Esophagus muscularis mucosa (tissue), 4 donors: ENCODE measurements around the gene SYNDIG1. TPM values are rescaled to one million over a fixed set of nuclear protein-coding genes. Genes with fewer than 3 reads are reported as not detected.

Experiments used
- DNase-seq: peaks from one replicate; pipeline ENCODE4 v3.0.0-alpha.2; 2017; ENCODE audit errors: extremely low spot score
- H3K27ac ChIP-seq, 4 donors: fragments of 200-600 bp; sonication (generic); replicated peaks in 1 of 4; 1 replicate in 3 of 4; 2 replicates in 1 of 4; pipeline ENCODE4 v1.5.1; 2016 to 2019; ENCODE audit warnings: mild to moderate bottlenecking in 1 of 4
- H3K27me3 ChIP-seq, 4 donors: fragments of 200-600 bp; sonication (generic); one replicate each; pipeline versions ENCODE4 v1.5.1 to v1.6.0; 2016 to 2019
- H3K36me3 ChIP-seq, 4 donors: fragments of 200-600 bp; sonication (generic); one replicate each; pipeline ENCODE4 v1.5.1; 2016 to 2019
- H3K4me1 ChIP-seq, 4 donors: fragments of 200-600 bp; sonication (generic); one replicate each; pipeline ENCODE4 v1.5.1; 2016 to 2019
- H3K4me3 ChIP-seq, 4 donors: fragments of 200-600 bp; sonication (generic); 1 replicate in 2 of 4; 2 replicates in 2 of 4; pipeline ENCODE4 v1.5.1; 2016 to 2019; ENCODE audit warnings: mild to moderate bottlenecking in 4 of 4, moderate library complexity in 1 of 4
- H3K9me3 ChIP-seq, 4 donors: fragments of 200-600 bp; sonication (generic); 1 replicate in 3 of 4; 2 replicates in 1 of 4; pipeline ENCODE4 v1.5.1; 2016 to 2019
- EP300 ChIP-seq: sonication (generic); formaldehyde crosslinking; IDR thresholded peaks from one replicate; pipeline ENCODE4 v1.6.1; 2017; ENCODE audit warnings: antibody characterized with exemption
- POLR2A ChIP-seq: fragments of 450-650 bp; IDR thresholded peaks from one replicate; pipeline ENCODE4 v1.6.1; 2017; ENCODE audit warnings: antibody characterized with exemption, moderate library complexity, mild to moderate bottlenecking, low read depth
- POLR2AphosphoS5 ChIP-seq, 2 donors: sonication (generic); formaldehyde crosslinking; IDR thresholded peaks; one replicate each; pipeline ENCODE4 v1.6.1; 2017; ENCODE audit warnings: antibody characterized with exemption in 2 of 2
- WGBS: methylation state at CpG from one replicate; pipeline ENCODE4 v1.1.5; 2018; 5-methylcytosine and 5-hydroxymethylcytosine counted together
- intact Hi-C: fragments of 100-400 bp; cut with DNase I; formaldehyde crosslinking; loops from one replicate; pipeline ENCODE4 v1.15.1; 2023
- total RNA-seq, 4 donors: library from RNA; depleted of rRNA; stranded (reverse); fragments of >200 nt; gene quantifications; one replicate each; pipeline versions ENCODE4 v1.1.0 to v1.2.1, GENCODE V29; 2016
- TF ChIP-seq, protein P1 (sequence below), 3 experiments: fragments of 200-600 bp in 2 of 3; fragments of 450-650 bp in 1 of 3; sonication (generic) in 2 of 3; IDR thresholded peaks; one replicate each; pipeline ENCODE4 v1.5.1; 2017 to 2019; ENCODE audit warnings: antibody characterized with exemption in 3 of 3, mild to moderate bottlenecking in 2 of 3, moderate library complexity in 1 of 3

Gene SYNDIG1
- total RNA-seq, 4 donors from 2014 or later = not detected

DNA sequence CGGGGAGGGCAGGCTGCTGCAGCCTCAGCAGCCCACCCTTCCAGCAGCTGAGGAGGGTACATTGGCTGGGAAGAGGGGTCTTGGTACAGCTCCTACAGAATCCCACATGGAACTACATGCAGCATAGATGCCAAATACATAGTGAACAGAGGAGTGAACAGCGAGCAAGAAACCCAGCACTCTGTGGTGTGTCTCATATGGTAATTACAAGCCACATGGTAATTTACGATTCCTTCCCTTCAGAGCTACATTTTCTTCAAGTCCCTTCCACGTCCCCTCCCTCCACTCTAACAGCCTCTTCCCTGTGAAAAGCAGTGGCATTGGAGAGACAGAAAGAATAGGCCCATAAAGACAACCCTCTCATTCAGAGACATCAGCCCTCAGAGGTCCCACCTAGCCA, 167.7 kb downstream of the SYNDIG1 start:
- TF ChIP-seq POLR2AphosphoS5 (IDR thresholded peaks at IDR 0.05) = no peak
- TF ChIP-seq, protein P1, sequence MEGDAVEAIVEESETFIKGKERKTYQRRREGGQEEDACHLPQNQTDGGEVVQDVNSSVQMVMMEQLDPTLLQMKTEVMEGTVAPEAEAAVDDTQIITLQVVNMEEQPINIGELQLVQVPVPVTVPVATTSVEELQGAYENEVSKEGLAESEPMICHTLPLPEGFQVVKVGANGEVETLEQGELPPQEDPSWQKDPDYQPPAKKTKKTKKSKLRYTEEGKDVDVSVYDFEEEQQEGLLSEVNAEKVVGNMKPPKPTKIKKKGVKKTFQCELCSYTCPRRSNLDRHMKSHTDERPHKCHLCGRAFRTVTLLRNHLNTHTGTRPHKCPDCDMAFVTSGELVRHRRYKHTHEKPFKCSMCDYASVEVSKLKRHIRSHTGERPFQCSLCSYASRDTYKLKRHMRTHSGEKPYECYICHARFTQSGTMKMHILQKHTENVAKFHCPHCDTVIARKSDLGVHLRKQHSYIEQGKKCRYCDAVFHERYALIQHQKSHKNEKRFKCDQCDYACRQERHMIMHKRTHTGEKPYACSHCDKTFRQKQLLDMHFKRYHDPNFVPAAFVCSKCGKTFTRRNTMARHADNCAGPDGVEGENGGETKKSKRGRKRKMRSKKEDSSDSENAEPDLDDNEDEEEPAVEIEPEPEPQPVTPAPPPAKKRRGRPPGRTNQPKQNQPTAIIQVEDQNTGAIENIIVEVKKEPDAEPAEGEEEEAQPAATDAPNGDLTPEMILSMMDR (IDR thresholded peaks at IDR 0.05) = no peak
- no peak for TF ChIP-seq POLR2A
- TF ChIP-seq EP300 = no peak
- Histone ChIP-seq H3K4me1 (peaks cover 0 to 11% (median 7%) of the 10 kb centered on the region in 4 donors), H3K27ac (no peak overlapping the region), H3K4me3 (no peak overlapping the region), H3K27me3 (no peaks in the 10 kb centered on the region), H3K9me3 (no peaks in the 10 kb centered on the region), H3K36me3 (no peaks in the 10 kb centered on the region)
- intact Hi-C loops = no loop called here
- DNase-seq = no peak
- 81% methylated on average over 3 of the region's 4 CpGs for WGBS

DNA sequence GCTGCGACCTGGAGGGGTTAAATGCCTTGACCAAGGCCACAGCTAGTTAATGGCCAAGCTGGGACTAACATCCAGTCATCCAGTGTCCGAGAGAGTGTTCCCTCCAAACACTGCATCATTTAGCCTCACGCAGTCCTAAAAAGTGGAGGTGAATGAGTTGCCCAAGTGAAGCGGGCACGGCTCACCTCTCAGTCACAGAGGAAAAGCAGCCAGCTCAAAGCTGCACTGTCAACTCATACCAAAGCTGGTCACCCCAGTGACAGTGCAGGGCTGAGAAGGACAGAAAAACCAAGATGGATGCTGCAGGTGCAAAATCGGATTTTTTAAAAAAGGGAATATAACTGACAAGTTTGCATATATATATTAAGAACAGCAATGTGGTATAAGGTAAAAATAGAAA, 168.5 kb downstream of the SYNDIG1 start:
- H3K27me3 ChIP-seq = peaks cover 0 to 4% (median 0%) of the 10 kb centered on the region in 4 donors
- peaks cover 0 to 7% (median 0%) of the 10 kb centered on the region in 4 donors for H3K9me3 ChIP-seq
- 91% methylated on average over 5 of the region's 6 CpGs for WGBS
- TF ChIP-seq, protein P1 (IDR thresholded peaks at IDR 0.05) = no peak
- no peak for TF ChIP-seq EP300
- TF ChIP-seq POLR2A = no peak
- no peak for TF ChIP-seq POLR2AphosphoS5 (IDR thresholded peaks at IDR 0.05)
- no peak for DNase-seq
- intact Hi-C loops = no loop called here
- H3K4me3 ChIP-seq = no peak overlapping the region
- H3K27ac ChIP-seq = no peak overlapping the region
- no peaks in the 10 kb centered on the region for H3K36me3 ChIP-seq
- peaks cover 0 to 11% (median 7%) of the 10 kb centered on the region in 4 donors for H3K4me1 ChIP-seq

DNA sequence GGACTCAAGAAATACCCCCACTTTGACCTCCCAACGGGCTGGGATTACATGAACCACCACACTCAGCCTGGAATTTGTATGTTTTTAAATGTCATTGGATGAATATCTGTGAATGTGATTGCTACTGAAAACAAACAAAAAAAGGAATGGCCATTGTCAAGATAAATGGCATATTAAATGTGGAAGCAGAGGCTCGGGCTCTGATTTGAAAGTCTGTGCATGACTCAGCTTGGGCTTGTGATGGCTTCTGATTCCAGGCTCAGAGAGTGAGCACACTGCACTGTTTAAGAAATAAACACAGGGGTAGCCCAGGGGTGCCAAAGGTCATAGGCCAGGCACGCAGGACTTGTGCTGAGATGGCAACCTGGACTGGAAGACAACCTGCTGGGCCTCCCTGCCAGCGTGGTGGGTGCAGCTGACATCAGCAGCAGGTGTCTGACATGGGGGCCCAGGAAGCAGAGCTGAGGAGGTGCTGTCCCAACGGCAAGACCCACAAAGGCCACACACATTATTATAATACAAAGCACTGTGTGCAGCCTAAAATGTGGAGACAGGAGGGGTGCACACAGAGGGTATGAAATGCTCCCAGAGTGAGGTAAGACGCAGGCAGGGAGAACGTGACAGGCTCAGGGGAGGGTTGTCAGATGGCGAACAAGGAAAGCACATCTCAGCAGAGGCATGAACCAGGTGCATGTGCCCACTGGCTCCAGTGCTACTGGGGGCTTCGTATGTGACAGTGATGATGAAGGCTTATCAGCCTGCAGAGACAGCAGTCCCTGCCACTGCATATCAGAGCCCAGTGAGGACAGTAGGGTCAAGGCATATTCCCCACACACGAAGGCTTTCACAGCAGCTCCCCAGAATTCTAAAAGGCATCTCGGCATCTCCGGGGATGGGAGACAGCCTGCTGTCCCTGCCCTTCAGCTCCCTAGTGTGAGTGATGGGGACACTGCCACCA, 169.4 kb downstream of the SYNDIG1 start:
- Histone ChIP-seq H3K4me3 (no peak overlapping the region), H3K4me1 (peaks cover 0 to 11% (median 7%) of the 10 kb centered on the region in 4 donors), H3K27me3 (peaks cover 0 to 5% (median 0%) of the 10 kb centered on the region in 4 donors), H3K9me3 (peaks cover 0 to 13% (median 4%) of the 10 kb centered on the region in 4 donors), H3K27ac (no peak overlapping the region), H3K36me3 (no peaks in the 10 kb centered on the region)
- DNase-seq = no peak
- WGBS = 39% methylated on average over 12 of the region's 12 CpGs
- TF ChIP-seq POLR2A = no peak
- TF ChIP-seq, protein P1 (IDR thresholded peaks at IDR 0.05) = no peak
- TF ChIP-seq EP300 = no peak
- TF ChIP-seq POLR2AphosphoS5 (IDR thresholded peaks at IDR 0.05) = no peak
- intact Hi-C loops = no loop called here

DNA sequence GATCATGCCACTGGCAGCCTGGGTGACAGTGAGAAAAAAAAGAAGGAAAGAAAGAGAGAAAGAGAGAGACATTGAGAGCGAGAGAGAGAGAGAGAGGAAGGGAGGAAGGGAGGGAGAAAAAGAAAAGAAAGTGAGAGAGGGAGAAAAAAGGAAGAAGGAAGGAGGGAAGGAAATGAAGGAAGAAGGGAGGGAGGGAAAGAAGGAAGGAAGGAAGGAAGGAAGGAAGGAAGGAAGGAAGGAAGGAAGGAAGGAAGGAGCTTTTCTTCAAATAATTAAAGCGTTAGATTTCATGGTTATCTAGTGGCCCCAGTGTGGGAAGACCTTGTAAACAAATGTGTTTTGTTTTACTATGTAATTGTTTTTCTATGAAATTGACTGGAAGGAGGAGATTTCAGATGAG, 170.8 kb downstream of the SYNDIG1 start:
- H3K4me3 ChIP-seq = no peak overlapping the region
- 76% methylated on average over 2 of the region's 2 CpGs for WGBS

More for the DNA sequence above, 170.8 kb downstream of the SYNDIG1 start:
- no peak for DNase-seq
- TF ChIP-seq POLR2AphosphoS5 (IDR thresholded peaks at IDR 0.05) = no peak
- no peak for TF ChIP-seq EP300
- TF ChIP-seq, protein P1 (IDR thresholded peaks at IDR 0.05) = no peak
- TF ChIP-seq POLR2A = no peak
- peaks cover 0 to 5% (median 0%) of the 10 kb centered on the region in 4 donors for H3K4me1 ChIP-seq
- H3K27me3 ChIP-seq = peaks cover 0 to 5% (median 0%) of the 10 kb centered on the region in 4 donors
- H3K27ac ChIP-seq = no peak overlapping the region
- H3K9me3 ChIP-seq = peaks cover 0 to 13% (median 4%) of the 10 kb centered on the region in 4 donors
- H3K36me3 ChIP-seq = no peaks in the 10 kb centered on the region
- intact Hi-C loops = no loop called here
